Measurements from ENCODE around the gene CAPN8. TPM values are rescaled to one million over a fixed set of nuclear protein-coding genes. Genes with fewer than 3 reads are reported as not detected.
A peak's percentile ranks its signal among the peaks of the same experiment; 100 is the strongest.

The CAPN8 gene
- polyA plus RNA-seq, 1 donor (not counting 4 experiments of a cell fraction or from before 2014, with no cell fraction given), result 4.7 TPM

DNA sequence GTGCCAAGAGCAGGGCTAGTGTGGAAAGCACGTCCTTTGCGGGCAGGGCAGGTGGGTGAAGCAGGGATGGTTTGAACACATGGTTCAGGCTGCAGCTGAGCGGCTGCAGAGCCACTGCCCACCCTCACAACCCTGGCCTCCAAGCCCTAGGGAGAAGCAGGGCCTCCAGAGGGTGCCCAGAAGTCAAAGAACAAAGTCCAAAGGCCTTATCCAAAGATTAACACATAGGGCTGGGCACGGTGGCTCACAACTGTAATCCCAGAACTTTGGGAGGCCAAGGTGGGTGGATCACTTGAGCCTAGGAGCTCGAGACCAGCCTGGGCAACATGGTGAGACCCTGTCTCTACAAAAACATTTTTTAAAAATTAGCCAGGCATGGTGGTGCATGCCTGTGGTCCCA is 46.8 kb downstream of the CAPN8 start:
- FAIRE-seq (no peak), DNase-seq (ENCODE audit: low read depth, low spot score) (no peak)
- H3K27ac ChIP-seq (ENCODE audit: control insufficient read depth, insufficient read depth, low read length), result no peak overlapping the region
- H3K79me2 ChIP-seq (ENCODE audit: control insufficient read depth, insufficient read depth, low read length), result no peaks in the 10 kb centered on the region
- H3K4me2 ChIP-seq (ENCODE audit: control insufficient read depth, extremely low read depth, insufficient read depth, low read depth, low read length), result no peak overlapping the region
- no peak overlapping the region for H3K9ac ChIP-seq (ENCODE audit: control insufficient read depth, extremely low read depth, insufficient read depth, low read length)
- no peaks in the 10 kb centered on the region for H3K9me3 ChIP-seq (ENCODE audit: control insufficient read depth, low read depth, low read length)
- no peaks in the 10 kb centered on the region for H3K36me3 ChIP-seq (ENCODE audit: control insufficient read depth in 2 of 2, extremely low read depth in 1 of 2, insufficient read depth in 2 of 2, low read length in 2 of 2)
- H3K27me3 ChIP-seq (ENCODE audit: control insufficient read depth, extremely low read depth, insufficient read depth, low read length), result no peaks in the 10 kb centered on the region
- dilution Hi-C loops (cut with MboI; ENCODE audit: extremely low pct_ligation_motif_present, low sequenced_read_pairs), result no loop called here
- H3K9me1 ChIP-seq (ENCODE audit: control insufficient read depth, extremely low read depth, insufficient read depth, low read length), result peaks cover 2% of the 10 kb centered on the region
- no peak overlapping the region for H3K4me3 ChIP-seq (ENCODE audit: control insufficient read depth in 2 of 3, extremely low read depth in 1 of 3, insufficient read depth in 2 of 3, low read depth in 1 of 3, low read length in 3 of 3)
- no peaks in the 10 kb centered on the region for H4K20me1 ChIP-seq (ENCODE audit: control insufficient read depth, extremely low read depth, insufficient read depth, low read length)
- H2AFZ ChIP-seq (ENCODE audit: control insufficient read depth, low read length), result no peak overlapping the region
- TF ChIP-seq CTCF (optimal IDR thresholded peaks at IDR 0.05 in 1 of 3, IDR thresholded peaks at IDR 0.05 in 1 of 3, conservative IDR thresholded peaks at IDR 0.05 in 1 of 3; ENCODE audit: extremely low read depth in 1 of 3, insufficient read depth in 2 of 3, low read length in 3 of 3), result no peak
- no peak for TF ChIP-seq EZH2 (IDR thresholded peaks at IDR 0.05; ENCODE audit: low read length)
- no peaks in the 10 kb centered on the region for H3K4me1 ChIP-seq (ENCODE audit: control insufficient read depth, extremely low read depth, insufficient read depth, low read length)

DNA sequence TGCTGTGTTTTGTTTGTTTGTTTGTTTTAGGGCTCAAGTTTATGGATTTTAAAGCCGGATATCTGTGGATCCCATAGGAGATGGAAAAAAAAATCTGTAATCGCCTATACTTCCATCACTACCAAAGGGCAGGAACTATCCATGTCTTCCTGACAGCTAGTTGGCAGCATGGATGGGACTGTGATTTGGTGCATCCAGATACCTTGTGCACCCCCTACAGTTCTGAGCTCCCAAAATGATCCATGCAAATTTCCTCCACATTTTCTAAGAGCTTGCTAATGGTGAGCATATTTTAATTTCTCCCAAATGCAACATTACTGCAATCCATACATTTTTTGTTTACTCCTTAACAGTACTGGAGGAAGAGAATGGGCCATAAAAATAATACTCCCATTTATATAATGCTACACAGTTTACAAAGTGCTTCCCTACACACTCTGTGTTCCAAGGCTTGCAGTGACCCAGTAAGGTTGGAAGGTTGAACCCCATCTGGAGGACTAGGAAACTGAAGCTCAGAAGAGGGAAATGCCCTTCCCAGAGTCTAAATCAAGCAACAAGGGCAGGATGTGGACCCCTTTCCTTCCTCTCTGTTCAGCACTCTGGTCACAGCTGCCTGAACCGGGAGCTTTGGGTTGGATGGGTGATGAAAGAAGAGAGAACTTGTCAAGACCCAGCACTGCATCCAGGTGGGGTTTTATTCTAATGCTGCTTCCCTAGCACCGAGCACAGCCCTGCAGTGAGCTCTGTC is 48.0 kb downstream of the CAPN8 start:
- no peak overlapping the region for H3K27ac ChIP-seq (ENCODE audit: control insufficient read depth, insufficient read depth, low read length)
- no peak overlapping the region for H3K4me2 ChIP-seq (ENCODE audit: control insufficient read depth, extremely low read depth, insufficient read depth, low read depth, low read length)
- no peak overlapping the region for H3K9ac ChIP-seq (ENCODE audit: control insufficient read depth, extremely low read depth, insufficient read depth, low read length)
- H3K9me3 ChIP-seq (ENCODE audit: control insufficient read depth, low read depth, low read length), result no peaks in the 10 kb centered on the region
- dilution Hi-C loops (cut with MboI; ENCODE audit: extremely low pct_ligation_motif_present, low sequenced_read_pairs), result no loop called here
- TF ChIP-seq EZH2 (IDR thresholded peaks at IDR 0.05; ENCODE audit: low read length) (no peak), CTCF (optimal IDR thresholded peaks at IDR 0.05 in 1 of 3, IDR thresholded peaks at IDR 0.05 in 1 of 3, conservative IDR thresholded peaks at IDR 0.05 in 1 of 3; ENCODE audit: extremely low read depth in 1 of 3, insufficient read depth in 2 of 3, low read length in 3 of 3) (peak in 1 of 3 experiments; percentile 11)
- H4K20me1 ChIP-seq (ENCODE audit: control insufficient read depth, extremely low read depth, insufficient read depth, low read length), result no peaks in the 10 kb centered on the region
- peaks cover 2% of the 10 kb centered on the region for H3K9me1 ChIP-seq (ENCODE audit: control insufficient read depth, extremely low read depth, insufficient read depth, low read length)
- FAIRE-seq, result no peak
- no peak overlapping the region for H2AFZ ChIP-seq (ENCODE audit: control insufficient read depth, low read length)
- H3K36me3 ChIP-seq (ENCODE audit: control insufficient read depth in 2 of 2, extremely low read depth in 1 of 2, insufficient read depth in 2 of 2, low read length in 2 of 2), result no peaks in the 10 kb centered on the region
- no peaks in the 10 kb centered on the region for H3K79me2 ChIP-seq (ENCODE audit: control insufficient read depth, insufficient read depth, low read length)
- no peak overlapping the region for H3K4me3 ChIP-seq (ENCODE audit: control insufficient read depth in 2 of 3, extremely low read depth in 1 of 3, insufficient read depth in 2 of 3, low read depth in 1 of 3, low read length in 3 of 3)
- no peaks in the 10 kb centered on the region for H3K4me1 ChIP-seq (ENCODE audit: control insufficient read depth, extremely low read depth, insufficient read depth, low read length)
- H3K27me3 ChIP-seq (ENCODE audit: control insufficient read depth, extremely low read depth, insufficient read depth, low read length), result no peaks in the 10 kb centered on the region
- DNase-seq (ENCODE audit: low read depth, low spot score), result no peak
